ENCODE results near the gene RAMP1. TPM values are rescaled to one million over a fixed set of nuclear protein-coding genes. Genes with fewer than 3 reads are reported as not detected.

Gene RAMP1
- total and polyA plus RNA-seq, 2 donors from 2014 or later: 8.8 to 17.3 TPM

DNA sequence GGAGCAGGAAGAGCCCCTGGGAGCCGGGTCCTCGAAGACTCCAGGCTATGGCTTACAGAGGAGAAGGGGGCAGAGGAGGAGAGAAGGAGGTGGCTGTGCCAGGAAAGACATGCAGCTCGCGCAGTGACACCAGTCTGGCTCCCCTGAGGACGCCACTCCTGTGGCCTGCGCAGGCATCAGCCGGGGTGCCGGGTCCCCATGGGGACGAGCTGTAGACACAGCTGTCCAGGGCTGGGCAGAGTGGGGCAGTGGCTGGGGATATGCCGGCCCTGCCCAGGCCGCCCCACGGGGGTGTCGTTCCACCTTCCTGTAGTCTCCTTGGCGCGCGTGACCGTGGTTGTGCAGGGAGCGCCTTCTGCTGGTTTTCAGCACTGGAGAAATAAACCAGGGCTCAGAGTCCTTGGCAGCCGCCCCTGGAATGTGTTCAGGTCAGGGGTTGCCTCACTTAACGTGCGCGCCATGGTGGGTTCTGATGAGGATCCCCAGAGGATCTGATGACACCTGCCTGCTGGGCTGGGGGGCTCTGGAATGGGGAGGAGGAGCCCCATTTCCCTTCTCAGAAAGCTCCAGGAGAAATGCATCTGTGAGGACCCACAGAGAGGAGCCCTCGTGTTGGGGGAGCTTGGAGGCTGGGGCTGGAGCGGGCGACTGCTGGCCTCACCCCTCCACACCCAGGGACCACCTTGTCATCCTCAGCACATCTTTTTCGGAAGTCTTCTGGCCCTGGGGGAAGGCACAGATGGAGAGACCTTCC lies 26.7 kb downstream of the RAMP1 start:
- Histone ChIP-seq H3K4me1 (ENCODE audit: control insufficient read depth in 2 of 3, insufficient read depth in 2 of 3, low read depth in 1 of 3, low read length in 3 of 3) (no peaks in the 10 kb centered on the region), H3K9me3 (ENCODE audit: control insufficient read depth in 2 of 3, insufficient read depth in 1 of 3, low read length in 3 of 3) (no peaks in the 10 kb centered on the region), H3K4me3 (ENCODE audit: low read length in 3 of 3) (no peak overlapping the region), H3K9ac (ENCODE audit: low read length in 3 of 3) (no peak overlapping the region), H3K36me3 (ENCODE audit: control insufficient read depth in 2 of 3, insufficient read depth in 3 of 3, low read length in 3 of 3) (no peaks in the 10 kb centered on the region), H3K27me3 (ENCODE audit: control insufficient read depth, insufficient read depth, low read length) (no peaks in the 10 kb centered on the region), H3K27ac (ENCODE audit: low read depth in 2 of 2, low read length in 2 of 2) (no peak overlapping the region)
- peak in 3 of 5 donors; percentile 47 to 79 (median 54) for DNase-seq
- TF ChIP-seq, protein P1, sequence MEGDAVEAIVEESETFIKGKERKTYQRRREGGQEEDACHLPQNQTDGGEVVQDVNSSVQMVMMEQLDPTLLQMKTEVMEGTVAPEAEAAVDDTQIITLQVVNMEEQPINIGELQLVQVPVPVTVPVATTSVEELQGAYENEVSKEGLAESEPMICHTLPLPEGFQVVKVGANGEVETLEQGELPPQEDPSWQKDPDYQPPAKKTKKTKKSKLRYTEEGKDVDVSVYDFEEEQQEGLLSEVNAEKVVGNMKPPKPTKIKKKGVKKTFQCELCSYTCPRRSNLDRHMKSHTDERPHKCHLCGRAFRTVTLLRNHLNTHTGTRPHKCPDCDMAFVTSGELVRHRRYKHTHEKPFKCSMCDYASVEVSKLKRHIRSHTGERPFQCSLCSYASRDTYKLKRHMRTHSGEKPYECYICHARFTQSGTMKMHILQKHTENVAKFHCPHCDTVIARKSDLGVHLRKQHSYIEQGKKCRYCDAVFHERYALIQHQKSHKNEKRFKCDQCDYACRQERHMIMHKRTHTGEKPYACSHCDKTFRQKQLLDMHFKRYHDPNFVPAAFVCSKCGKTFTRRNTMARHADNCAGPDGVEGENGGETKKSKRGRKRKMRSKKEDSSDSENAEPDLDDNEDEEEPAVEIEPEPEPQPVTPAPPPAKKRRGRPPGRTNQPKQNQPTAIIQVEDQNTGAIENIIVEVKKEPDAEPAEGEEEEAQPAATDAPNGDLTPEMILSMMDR (IDR thresholded peaks at IDR 0.05; ENCODE audit: borderline replicate concordance, extremely low read depth, insufficient read depth): no peak
- no peak for FAIRE-seq
- intact Hi-C loops (cut with DNase I): no loop called here

DNA sequence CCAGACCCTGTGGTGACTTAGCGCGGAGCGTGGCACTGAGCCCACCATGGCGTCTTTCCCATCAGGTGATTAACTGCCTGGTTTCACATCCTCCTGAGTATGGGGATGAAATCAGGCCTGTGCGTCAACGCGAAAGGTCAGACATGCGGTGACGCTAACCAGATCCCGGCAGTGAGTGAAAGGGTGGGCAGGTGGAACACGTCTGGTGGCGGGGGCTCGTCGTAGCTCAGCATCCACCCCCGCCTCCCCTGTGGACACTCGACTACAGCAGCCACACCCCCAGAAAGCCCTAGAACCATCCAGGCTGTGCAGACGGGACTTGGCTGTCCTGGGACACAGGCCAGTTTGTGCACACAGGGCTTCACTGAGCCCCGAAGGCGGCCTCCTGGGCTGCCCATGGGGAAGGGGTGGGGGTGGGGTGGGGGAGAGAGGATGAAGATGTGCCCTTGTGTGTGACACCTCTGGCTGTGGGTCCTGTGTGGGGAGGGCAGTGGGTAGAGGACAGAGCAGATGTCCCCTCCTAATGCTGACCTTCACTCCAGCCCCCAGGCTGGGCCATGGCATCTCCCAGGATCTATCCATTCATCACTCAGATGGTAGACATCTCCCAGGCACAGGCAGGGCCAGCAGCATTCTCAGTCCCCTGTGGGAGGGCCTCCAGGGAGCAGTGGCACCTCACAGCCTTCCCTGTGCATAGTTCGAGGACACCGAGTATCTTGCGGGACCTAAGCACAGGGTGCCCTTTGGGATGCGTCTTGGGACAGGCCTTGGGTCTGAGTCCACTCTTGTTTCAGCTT lies 27.5 kb downstream of the RAMP1 start:
- no peak for FAIRE-seq
- Histone ChIP-seq H3K36me3 (ENCODE audit: control insufficient read depth in 2 of 3, insufficient read depth in 3 of 3, low read length in 3 of 3) (no peaks in the 10 kb centered on the region), H3K27ac (ENCODE audit: low read depth in 2 of 2, low read length in 2 of 2) (peak overlapping the region in 1 of 2 donors; percentile 72), H3K4me3 (ENCODE audit: low read length in 3 of 3) (no peak overlapping the region), H3K4me1 (ENCODE audit: control insufficient read depth in 2 of 3, insufficient read depth in 2 of 3, low read depth in 1 of 3, low read length in 3 of 3) (no peaks in the 10 kb centered on the region), H3K27me3 (ENCODE audit: control insufficient read depth, insufficient read depth, low read length) (no peaks in the 10 kb centered on the region), H3K9ac (ENCODE audit: low read length in 3 of 3) (no peak overlapping the region), H3K9me3 (ENCODE audit: control insufficient read depth in 2 of 3, insufficient read depth in 1 of 3, low read length in 3 of 3) (no peaks in the 10 kb centered on the region)
- intact Hi-C loops (cut with DNase I): no loop called here
- DNase-seq: peak in 4 of 5 donors; percentile 19 to 80 (median 69)
- TF ChIP-seq, protein P1 (IDR thresholded peaks at IDR 0.05; ENCODE audit: borderline replicate concordance, extremely low read depth, insufficient read depth): no peak

DNA sequence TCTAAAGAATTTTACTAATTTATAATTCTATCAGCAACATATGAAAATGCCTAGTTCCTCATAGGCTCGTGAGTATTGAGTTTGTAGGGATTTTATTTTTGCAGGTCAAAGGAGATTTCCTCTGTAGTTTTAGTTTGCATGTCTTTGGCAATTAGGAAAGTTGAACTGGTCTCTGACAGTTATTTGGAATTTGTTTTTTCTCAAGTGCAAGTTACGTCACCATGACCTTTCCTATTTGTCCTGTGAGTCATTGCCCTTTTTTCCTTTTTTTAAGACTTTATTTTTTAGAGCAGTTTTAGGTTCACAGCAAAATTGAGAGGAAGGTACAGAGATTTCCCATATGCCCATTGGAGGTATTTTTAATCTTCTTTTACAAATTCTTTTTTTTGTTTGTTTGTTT lies 29.0 kb downstream of the RAMP1 start:
- Histone ChIP-seq H3K36me3 (ENCODE audit: control insufficient read depth in 2 of 3, insufficient read depth in 3 of 3, low read length in 3 of 3) (no peaks in the 10 kb centered on the region), H3K9me3 (ENCODE audit: control insufficient read depth in 2 of 3, insufficient read depth in 1 of 3, low read length in 3 of 3) (no peaks in the 10 kb centered on the region), H3K4me3 (ENCODE audit: low read length in 3 of 3) (no peak overlapping the region), H3K27ac (ENCODE audit: low read depth in 2 of 2, low read length in 2 of 2) (peak overlapping the region in 1 of 2 donors; percentile 28), H3K9ac (ENCODE audit: low read length in 3 of 3) (no peak overlapping the region), H3K27me3 (ENCODE audit: control insufficient read depth, insufficient read depth, low read length) (no peaks in the 10 kb centered on the region), H3K4me1 (ENCODE audit: control insufficient read depth in 2 of 3, insufficient read depth in 2 of 3, low read depth in 1 of 3, low read length in 3 of 3) (no peaks in the 10 kb centered on the region)
- intact Hi-C loops (cut with DNase I): no loop called here
- TF ChIP-seq, protein P1 (IDR thresholded peaks at IDR 0.05; ENCODE audit: borderline replicate concordance, extremely low read depth, insufficient read depth): no peak
- FAIRE-seq: no peak
- no peak for DNase-seq

All from kidney (tissue), 14 donors.